GM12865 (cell line): ENCODE results near the gene TCEAL5.

Experiments used
- DNase-seq: peaks from one replicate; pipeline ENCODE4 v3.0.0; 2010; ENCODE audit warnings: low read depth
- H3K4me3 ChIP-seq: 2 replicates; pipeline ENCODE4 v1.5.1; 2011; ENCODE audit warnings: mild to moderate bottlenecking, low read depth, low read length, control low read depth
- CTCF ChIP-seq: IDR thresholded peaks from 2 replicates; pipeline ENCODE4 v1.5.1; 2011; ENCODE audit warnings: low read length, control low read depth, low read depth, inconsistent platforms; ENCODE audit not compliant: insufficient read depth; ENCODE audit errors: missing control alignments

The TCEAL5 gene

GRCh38 chrX:103279624-103280023, 3.1 kb upstream of the TCEAL5 start:
- no peak for TF ChIP-seq CTCF
- no peak for DNase-seq
- H3K4me3 ChIP-seq, result no peak overlapping the region

- DNase-seq, result no peak
- H3K4me3 ChIP-seq, result no peak overlapping the region
- no peak for TF ChIP-seq CTCF
Measured at GRCh38 chrX:103275947-103276567, 493 bp downstream of the TCEAL5 start.

GRCh38 chrX:103274284-103274683, 2.3 kb downstream of the TCEAL5 start:
- H3K4me3 ChIP-seq, result no peak overlapping the region
- TF ChIP-seq CTCF, result no peak
- no peak for DNase-seq

- DNase-seq, result no peak
- no peak for TF ChIP-seq CTCF
- no peak overlapping the region for H3K4me3 ChIP-seq
Measured at GRCh38 chrX:103258275-103258674, 18.3 kb downstream of the TCEAL5 start.

GRCh38 chrX:103256651-103257050, 19.9 kb downstream of the TCEAL5 start:
- no peak for TF ChIP-seq CTCF
- no peak overlapping the region for H3K4me3 ChIP-seq
- DNase-seq, result no peak

- TF ChIP-seq CTCF, result no peak
- peak within 1 kb of the TSS; percentile 89 for H3K4me3 ChIP-seq
- DNase-seq, result peak; percentile 74
Measured at GRCh38 chrX:103254921-103255493, 21.5 kb downstream of the TCEAL5 start, which contains the start of gene TCEAL8. Gene TCEAL8 (minus strand): TSS chrX:103255155. CDS start chrX:103253979, 1,176 bp downstream.
